GM12801 (cell line): ENCODE results near the gene ADAMTS6.

Source experiments
- CTCF ChIP-seq: IDR thresholded peaks from one replicate; pipeline ENCODE4 v1.5.1; 2011; ENCODE audit warnings: control low read depth; ENCODE audit not compliant: insufficient read length; ENCODE audit errors: extremely low read depth

ADAMTS6 gene

GRCh38 chr5:65132386-65132785 is 349.3 kb downstream of the ADAMTS6 start:
- no peak for TF ChIP-seq CTCF

- no peak for TF ChIP-seq CTCF
These were observed 353.5 kb downstream of the ADAMTS6 start for GRCh38 chr5:65128226-65128625.

GRCh38 chr5:65127161-65127901 is 354.4 kb downstream of the ADAMTS6 start:
- no peak for TF ChIP-seq CTCF

- TF ChIP-seq CTCF, result no peak
These were observed 355.1 kb downstream of the ADAMTS6 start for GRCh38 chr5:65126542-65127069.

- TF ChIP-seq CTCF, result no peak
These were observed 355.9 kb downstream of the ADAMTS6 start for GRCh38 chr5:65125591-65126541.

- no peak for TF ChIP-seq CTCF
These were observed 359.8 kb downstream of the ADAMTS6 start for GRCh38 chr5:65121880-65122436.
